ENCODE measurements around the gene KDM8. TPM values are rescaled to one million over a fixed set of nuclear protein-coding genes. Genes with fewer than 3 reads are reported as not detected.
"Not testable (repeated sequence)": the region's sequence is repeated elsewhere in the genome, so short reads cannot be mapped to it uniquely, and the experiment has no call there.

KDM8 gene
- total RNA-seq, 1 donor from 2014 or later, result 4.6 TPM

GRCh38 chr16:27241658-27242057 is 38.3 kb downstream of the KDM8 start:
- no peak for DNase-seq (ENCODE audit: extremely low read depth, low read depth, low spot score)

GRCh38 chr16:27242398-27242797 is 39.1 kb downstream of the KDM8 start:
- DNase-seq (ENCODE audit: extremely low read depth, low read depth, low spot score), result no peak

GRCh38 chr16:27242868-27243590 is 39.7 kb downstream of the KDM8 start:
- DNase-seq (ENCODE audit: extremely low read depth, low read depth, low spot score), result peak; percentile 91

- DNase-seq (ENCODE audit: extremely low read depth, low read depth, low spot score), result no peak
Observed at GRCh38 chr16:27243725-27244362, 40.5 kb downstream of the KDM8 start.

- no peak for DNase-seq (ENCODE audit: extremely low read depth, low read depth, low spot score)
Observed at GRCh38 chr16:27244363-27244755, 41.0 kb downstream of the KDM8 start.

GRCh38 chr16:27245276-27246172 is 42.2 kb downstream of the KDM8 start:
- no peak for DNase-seq (ENCODE audit: extremely low read depth, low read depth, low spot score)

GRCh38 chr16:27246439-27246838 is 43.1 kb downstream of the KDM8 start:
- no peak for DNase-seq (ENCODE audit: extremely low read depth, low read depth, low spot score)

GRCh38 chr16:27247076-27247475 is 43.8 kb downstream of the KDM8 start:
- not testable (repeated sequence) for DNase-seq (ENCODE audit: extremely low read depth, low read depth, low spot score)

- DNase-seq (ENCODE audit: extremely low read depth, low read depth, low spot score), result no peak
Observed at GRCh38 chr16:27248036-27248435, 44.7 kb downstream of the KDM8 start.

GRCh38 chr16:27248886-27249285 is 45.6 kb downstream of the KDM8 start:
- DNase-seq (ENCODE audit: extremely low read depth, low read depth, low spot score), result not testable (repeated sequence)

- no peak for DNase-seq (ENCODE audit: extremely low read depth, low read depth, low spot score)
Observed at GRCh38 chr16:27251541-27252205, 48.3 kb downstream of the KDM8 start.

GRCh38 chr16:27252206-27252585 is 48.9 kb downstream of the KDM8 start:
- DNase-seq (ENCODE audit: extremely low read depth, low read depth, low spot score), result no peak

- DNase-seq (ENCODE audit: extremely low read depth, low read depth, low spot score), result no peak
Observed at GRCh38 chr16:27253526-27253930, 50.2 kb downstream of the KDM8 start.

- no peak for DNase-seq (ENCODE audit: extremely low read depth, low read depth, low spot score)
Observed at GRCh38 chr16:27254262-27254811, 51.0 kb downstream of the KDM8 start.

- no peak for DNase-seq (ENCODE audit: extremely low read depth, low read depth, low spot score)
Observed at GRCh38 chr16:27256861-27257260, 53.5 kb downstream of the KDM8 start.

GRCh38 chr16:27257271-27257670 is 53.9 kb downstream of the KDM8 start:
- DNase-seq (ENCODE audit: extremely low read depth, low read depth, low spot score), result no peak

GRCh38 chr16:27258241-27258734 is 55.0 kb downstream of the KDM8 start:
- peak; percentile 58 for DNase-seq (ENCODE audit: extremely low read depth, low read depth, low spot score)

- DNase-seq (ENCODE audit: extremely low read depth, low read depth, low spot score), result no peak
Observed at GRCh38 chr16:27259710-27260109, 56.4 kb downstream of the KDM8 start.

- DNase-seq (ENCODE audit: extremely low read depth, low read depth, low spot score), result not testable (repeated sequence)
Observed at GRCh38 chr16:27262904-27263423, 59.6 kb downstream of the KDM8 start.

GRCh38 chr16:27264151-27264550 is 60.8 kb downstream of the KDM8 start:
- no peak for DNase-seq (ENCODE audit: extremely low read depth, low read depth, low spot score)

Data from glomerular endothelial cell (primary cell).